ACHN (cell line): Measurements from ENCODE around the gene EZR.
A peak's percentile ranks its signal among the peaks of the same experiment; 100 is the strongest.

Experiments used
- DNase-seq: peaks from one replicate; pipeline ENCODE4 v3.0.0-alpha.2; 2015
- in situ Hi-C: cut with HindIII; loops from 2 replicates; pipeline ENCODE4 v1.10.0; 2017; ENCODE audit warnings: low sequenced_read_pairs, low pct_ligation_motif_present, low pct_unique_long_range_greater_than_20kb

Gene EZR

GRCh38 chr6:158819213-158819976 is at the start of gene EZR:
Gene EZR, minus strand, starts transcription at chr6:158819368. Its CDS starts 1,275 bp downstream, at chr6:158818093.
- in situ Hi-C loops, result no loop called here
- peak; percentile 87 for DNase-seq

DNA sequence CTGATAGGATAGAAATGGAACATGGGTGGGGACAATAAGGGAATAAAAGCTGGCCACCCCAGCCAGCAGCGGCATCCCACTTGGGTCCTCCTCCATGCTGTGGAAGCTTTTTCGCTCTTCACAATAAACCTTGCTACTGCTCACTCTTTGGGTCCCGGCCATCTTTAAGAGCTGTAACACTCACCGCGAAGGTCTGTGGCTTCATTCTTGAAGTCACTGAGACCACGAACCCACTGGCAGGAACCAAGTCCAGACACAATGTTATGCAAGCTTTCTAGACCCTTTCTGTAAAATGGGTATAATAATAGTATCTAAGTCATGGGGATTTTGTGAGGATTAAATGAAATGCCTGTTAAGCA is 48.9 kb upstream of the EZR start:
- no peak for DNase-seq
- in situ Hi-C loops, result no loop called here

GRCh38 chr6:158867381-158868121 is 48.4 kb upstream of the EZR start:
- no peak for DNase-seq
- in situ Hi-C loops, result no loop called here

DNA sequence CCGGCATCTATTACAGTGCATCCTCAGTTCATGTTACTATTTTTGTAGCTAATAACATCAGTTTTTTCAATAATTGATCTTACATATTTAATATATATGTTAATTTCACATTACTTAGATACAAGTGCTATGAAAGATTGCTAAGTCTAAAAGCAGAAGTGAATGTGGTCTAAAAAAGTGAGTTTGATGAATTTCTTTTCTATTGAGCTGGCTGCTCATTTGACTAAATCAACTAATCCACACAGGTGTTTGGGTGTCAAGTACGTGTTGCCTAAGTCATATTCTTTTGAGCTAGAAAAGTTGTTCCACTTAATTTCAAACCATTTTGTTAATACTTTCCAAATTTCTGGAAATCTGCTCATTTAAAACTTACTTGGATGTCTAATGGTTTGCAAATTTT is 46.6 kb upstream of the EZR start:
- DNase-seq, result no peak
- in situ Hi-C loops, result no loop called here

GRCh38 chr6:158863646-158864045 is 44.5 kb upstream of the EZR start:
- in situ Hi-C loops, result no loop called here
- peak; percentile 76 for DNase-seq

DNA sequence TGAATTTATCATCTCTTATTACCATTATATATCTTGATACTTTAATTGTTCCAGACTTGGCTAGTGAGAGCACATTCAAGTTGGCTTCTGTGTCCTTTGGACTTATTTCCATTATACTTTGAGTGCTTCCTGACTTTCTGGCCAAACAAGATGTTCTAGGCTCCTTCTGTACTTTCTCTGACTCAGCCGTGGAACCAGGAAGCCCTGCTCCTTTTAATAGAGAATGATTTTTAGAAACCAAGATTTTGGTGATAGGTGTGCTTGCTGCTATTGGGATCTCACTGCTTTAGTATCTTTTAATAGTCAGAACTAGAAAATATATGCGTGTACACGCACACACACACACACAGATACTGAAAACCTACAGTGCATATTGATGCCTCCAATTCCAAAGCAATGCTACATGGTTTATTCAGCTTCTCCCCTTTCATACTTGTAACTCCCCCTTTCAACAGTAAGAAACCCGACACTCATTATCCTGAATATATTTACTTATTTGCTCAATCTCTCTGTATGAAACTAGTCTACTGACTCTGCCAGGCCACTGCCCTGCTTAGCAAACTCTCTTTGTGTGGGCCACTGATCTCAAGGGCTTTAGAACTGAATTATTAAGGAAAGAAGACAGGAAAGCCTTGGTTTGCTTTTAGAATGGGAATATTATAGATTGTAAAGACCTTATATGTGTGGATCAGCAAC is 42.7 kb upstream of the EZR start:
- in situ Hi-C loops, result no loop called here
- DNase-seq, result no peak

- in situ Hi-C loops, result no loop called here
- DNase-seq, result no peak
Measured at GRCh38 chr6:158860279-158860865, 41.2 kb upstream of the EZR start.

DNA sequence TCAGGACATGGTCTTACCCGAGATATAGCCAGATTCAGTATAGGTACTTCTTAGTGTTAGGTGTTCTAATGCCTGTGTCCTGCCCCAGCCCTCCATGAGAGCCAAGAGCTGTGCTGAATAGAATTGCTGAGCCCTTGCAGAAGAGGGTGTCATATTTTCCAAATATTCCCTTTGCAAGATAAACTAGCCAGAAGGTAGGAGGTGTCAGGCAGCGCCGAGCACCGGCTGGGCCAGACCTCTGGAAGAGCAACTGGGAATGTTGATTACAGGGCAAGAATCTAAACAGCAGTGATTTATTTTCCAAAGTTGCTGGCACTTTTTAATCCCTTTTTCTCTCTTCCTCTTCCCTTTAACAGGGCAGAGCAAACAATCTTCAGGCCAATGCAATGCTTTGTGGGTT is 37.1 kb upstream of the EZR start:
- DNase-seq, result no peak
- in situ Hi-C loops, result no loop called here

DNA sequence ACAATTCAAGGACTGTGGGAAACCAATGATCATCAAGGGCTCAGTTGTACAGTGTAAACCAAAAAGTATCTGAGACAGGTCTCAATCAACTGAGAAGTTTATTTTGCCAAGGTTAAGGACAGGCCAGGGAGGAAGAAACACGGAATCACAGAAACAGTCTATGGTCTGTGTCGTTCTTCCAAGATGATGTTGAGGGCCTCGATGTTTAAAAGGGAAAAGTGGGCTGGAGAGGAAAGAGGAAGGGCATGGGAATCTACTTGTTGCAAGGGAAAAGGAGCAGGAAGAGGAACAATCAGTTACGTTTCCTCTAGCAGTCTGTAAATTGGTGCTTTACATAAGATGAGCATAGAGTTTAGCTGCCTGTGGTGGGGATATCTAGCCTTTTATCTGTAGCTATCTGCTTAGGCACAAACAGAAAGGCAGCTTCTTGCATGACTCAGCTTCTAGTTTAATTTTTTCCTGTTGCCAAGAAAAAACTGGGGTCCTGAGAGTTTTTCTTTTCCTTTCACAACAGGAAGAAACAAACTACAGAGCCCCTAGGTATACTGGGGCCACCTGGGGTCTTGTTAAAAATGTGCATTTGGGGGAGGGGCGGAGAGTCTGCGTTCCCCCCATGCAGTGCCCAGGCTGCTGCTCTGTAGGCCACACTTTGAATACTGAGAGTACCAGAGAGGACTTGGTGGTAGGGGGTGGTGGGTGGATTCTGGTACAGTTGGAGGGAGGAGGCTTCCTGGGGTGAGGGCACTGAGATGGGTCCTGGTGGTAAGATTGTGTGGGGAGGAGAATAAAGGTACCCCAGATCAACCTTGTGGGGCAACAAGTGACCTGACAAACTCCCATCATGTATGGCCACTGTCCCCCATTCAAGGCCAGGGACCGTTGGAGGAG is 35.3 kb upstream of the EZR start:
- in situ Hi-C loops, result no loop called here
- peak; percentile 16 for DNase-seq

DNA sequence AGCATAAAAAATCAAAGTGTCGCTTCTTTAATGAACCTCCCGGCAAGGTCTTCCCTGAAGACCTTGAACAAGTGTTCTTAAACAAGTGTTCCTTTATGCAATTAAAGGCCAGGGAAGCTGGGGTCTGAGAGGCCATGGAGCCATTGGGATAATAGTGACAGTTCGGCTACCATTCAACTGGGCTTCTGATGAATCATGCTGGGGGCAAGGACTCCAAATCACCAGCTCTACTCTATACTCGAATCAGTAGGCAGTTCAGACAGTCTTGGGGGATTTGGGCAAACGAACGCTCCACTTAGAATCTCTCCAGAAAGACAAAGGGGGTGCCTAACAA is 34.7 kb upstream of the EZR start:
- no peak for DNase-seq
- in situ Hi-C loops, result no loop called here

DNA sequence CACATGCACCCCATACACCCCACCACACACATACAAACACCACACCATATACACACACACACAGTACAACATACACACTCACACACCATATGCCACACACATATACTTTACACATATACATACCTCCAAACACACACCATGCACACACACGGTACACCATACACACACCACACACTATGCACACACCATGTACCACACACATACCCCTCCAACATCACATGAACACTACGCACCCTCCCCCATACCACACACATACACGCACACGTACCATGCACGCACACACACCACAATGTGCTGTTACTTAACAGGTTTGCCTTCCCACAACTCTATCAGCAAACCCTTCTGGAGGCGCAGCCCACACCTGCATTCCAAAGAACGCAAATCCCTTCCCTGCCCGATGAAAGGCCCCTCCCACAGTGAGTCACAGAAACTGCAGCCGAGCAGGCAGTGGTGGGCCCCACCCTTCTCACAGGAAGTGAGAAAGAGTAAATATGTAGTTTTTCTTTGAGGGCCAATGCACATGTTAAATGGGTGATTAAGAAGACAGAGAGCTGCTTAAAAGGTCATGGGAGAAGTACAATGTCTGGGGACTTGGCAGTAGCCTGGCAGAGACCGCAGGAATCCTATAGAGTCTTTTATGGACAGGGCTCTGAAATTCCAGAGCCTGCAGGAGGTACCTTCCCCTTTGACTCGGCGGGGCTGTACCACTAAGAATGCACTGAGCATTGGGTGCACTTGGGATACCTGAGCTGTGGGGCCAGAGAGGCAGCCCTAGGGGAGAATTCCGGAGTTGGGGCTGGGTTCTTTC is 34.1 kb upstream of the EZR start:
- DNase-seq, result peak; percentile 93
- in situ Hi-C loops, result no loop called here

- DNase-seq, result no peak
- in situ Hi-C loops, result no loop called here
Measured at GRCh38 chr6:158852312-158853071, 33.3 kb upstream of the EZR start.

DNA sequence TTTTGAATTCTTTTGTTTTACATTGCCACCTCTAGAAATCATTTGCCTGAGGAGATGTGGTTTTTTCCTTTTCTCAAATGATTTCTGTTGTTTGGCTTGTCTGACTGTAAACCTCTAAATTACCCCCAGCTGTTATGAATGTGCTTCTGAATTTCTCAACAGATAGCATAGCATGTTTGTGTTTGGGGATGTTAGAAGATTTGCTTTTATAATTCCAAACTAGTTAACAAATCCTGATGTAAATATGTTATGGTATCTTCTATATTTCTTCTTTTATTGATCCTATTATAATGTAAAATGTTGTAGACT is 31.6 kb upstream of the EZR start:
- in situ Hi-C loops, result no loop called here
- DNase-seq, result no peak

- peak; percentile 90 for DNase-seq
- in situ Hi-C loops, result no loop called here
Measured at GRCh38 chr6:158849899-158850806, 31.0 kb upstream of the EZR start.

- no peak for DNase-seq
- in situ Hi-C loops, result no loop called here
Measured at GRCh38 chr6:158848490-158848895, 29.3 kb upstream of the EZR start.

DNA sequence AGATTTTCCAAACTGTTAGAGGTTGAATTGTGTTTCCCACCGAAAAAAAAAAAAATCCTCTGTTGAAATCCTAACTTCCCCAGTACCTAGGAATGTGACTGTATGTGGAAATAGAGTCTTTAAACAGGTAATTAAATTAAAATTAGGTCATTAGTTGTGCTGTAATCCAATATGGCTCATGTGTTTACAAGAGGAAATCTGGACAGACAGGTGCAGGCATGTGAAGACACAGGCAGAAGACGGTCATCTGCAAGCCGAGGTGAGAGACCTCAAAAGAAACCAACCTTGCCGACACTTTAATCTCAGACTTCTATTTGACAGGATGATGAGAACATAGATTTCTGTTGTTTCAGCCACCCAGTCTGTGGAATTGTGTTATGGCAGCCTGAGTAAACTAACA is 28.6 kb upstream of the EZR start:
- in situ Hi-C loops, result no loop called here
- no peak for DNase-seq
